ENCODE data around the gene THOC6. TPM values are rescaled to one million over a fixed set of nuclear protein-coding genes. Genes with fewer than 3 reads are reported as not detected.

Gene THOC6
- total and polyA plus RNA-seq, 7 experiments from 2014 or later: 25.3 to 60.6 (median 27.0) TPM

DNA sequence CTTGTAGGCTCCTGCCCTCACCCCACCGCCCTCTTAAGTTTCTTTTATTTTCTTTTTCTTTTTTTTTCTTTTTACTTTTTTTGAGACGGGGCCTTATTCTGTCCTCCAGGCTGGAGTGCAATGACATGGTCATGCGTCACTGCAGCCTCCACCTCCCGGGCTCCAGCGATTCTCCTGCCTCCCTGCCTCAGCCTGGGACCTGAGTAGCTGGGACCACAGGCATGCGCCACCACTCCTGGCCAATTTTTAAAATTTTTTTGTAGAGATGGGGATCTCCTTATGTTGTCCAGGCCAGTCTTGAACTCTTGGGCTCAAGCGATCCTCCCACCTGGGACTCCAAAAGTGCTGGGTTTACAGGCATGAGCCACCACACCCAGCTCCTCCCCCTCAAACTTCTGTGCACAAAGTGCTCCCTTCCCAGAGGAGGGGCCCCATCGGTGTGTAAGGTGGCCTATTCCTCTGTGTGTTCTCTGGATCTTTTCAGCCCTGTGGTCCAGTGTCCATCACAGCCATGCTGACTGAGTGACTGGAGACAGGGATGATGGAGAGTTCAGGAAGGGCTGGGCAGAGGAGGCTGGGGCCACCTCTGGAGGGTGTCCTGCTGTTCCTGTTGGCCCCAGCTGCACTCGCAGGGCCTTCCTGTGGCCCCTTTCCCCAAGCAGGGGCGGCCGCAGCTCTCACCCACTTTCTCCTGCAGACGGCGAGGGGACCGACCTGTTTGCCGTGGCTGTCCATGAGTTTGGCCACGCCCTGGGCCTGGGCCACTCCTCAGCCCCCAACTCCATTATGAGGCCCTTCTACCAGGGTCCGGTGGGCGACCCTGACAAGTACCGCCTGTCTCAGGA is 32.7 kb downstream of the THOC6 start:
- intact Hi-C loops (cut with micrococcal nuclease): no loop called here
- DNase-seq: no peak
- Histone ChIP-seq H3K27me3 (ENCODE audit: control insufficient read depth in 2 of 2, insufficient read depth in 2 of 2, low read length in 2 of 2) (no peaks in the 10 kb centered on the region), H3K27ac (ENCODE audit: low read depth, low read length) (no peak overlapping the region), H3K9me3 (ENCODE audit: control insufficient read depth in 2 of 3, low read length in 3 of 3) (no peaks in the 10 kb centered on the region), H3K4me1 (ENCODE audit: control insufficient read depth in 2 of 2, insufficient read depth in 2 of 2, low read length in 2 of 2) (peaks cover 25 to 46% of the 10 kb centered on the region in 2 donors), H3K36me3 (ENCODE audit: control insufficient read depth in 2 of 3, insufficient read depth in 3 of 3, low read length in 3 of 3) (peaks cover 0 to 10% (median 0%) of the 10 kb centered on the region in 3 experiments), H3K4me3 (ENCODE audit: low read length) (no peak overlapping the region)
- peak overlapping the region in 5 of 10 donors; percentile 54 to 94 (median 88) for H3K4me3 Mint-ChIP-seq
- H3K9me3 Mint-ChIP-seq: no peaks in the 10 kb centered on the region
- ChIA-PET POLR2A (interaction anchor here (0.5 to 1.7 kb wide), 3 partner anchors 9 to 112 kb away, joined by 3 to 7 read pairs (median 5); no protein-coding TSS in a partner anchor), CTCF (interaction anchor here (0.7 to 13.9 kb wide), 3 partner anchors 28 to 606 kb away, joined by 3 to 244 read pairs (median 4); partner anchors contain the start of gene ZNF213)
- ATAC-seq: no peak
- H3K27ac Mint-ChIP-seq: peak overlapping the region in 2 of 9 donors; percentile 24 to 93
- peaks cover 0 to 47% (median 3%) of the 10 kb centered on the region in 5 donors for H3K36me3 Mint-ChIP-seq
- no peaks in the 10 kb centered on the region for H3K27me3 Mint-ChIP-seq
- peaks cover 23 to 60% (median 43%) of the 10 kb centered on the region in 7 donors for H3K4me1 Mint-ChIP-seq

DNA sequence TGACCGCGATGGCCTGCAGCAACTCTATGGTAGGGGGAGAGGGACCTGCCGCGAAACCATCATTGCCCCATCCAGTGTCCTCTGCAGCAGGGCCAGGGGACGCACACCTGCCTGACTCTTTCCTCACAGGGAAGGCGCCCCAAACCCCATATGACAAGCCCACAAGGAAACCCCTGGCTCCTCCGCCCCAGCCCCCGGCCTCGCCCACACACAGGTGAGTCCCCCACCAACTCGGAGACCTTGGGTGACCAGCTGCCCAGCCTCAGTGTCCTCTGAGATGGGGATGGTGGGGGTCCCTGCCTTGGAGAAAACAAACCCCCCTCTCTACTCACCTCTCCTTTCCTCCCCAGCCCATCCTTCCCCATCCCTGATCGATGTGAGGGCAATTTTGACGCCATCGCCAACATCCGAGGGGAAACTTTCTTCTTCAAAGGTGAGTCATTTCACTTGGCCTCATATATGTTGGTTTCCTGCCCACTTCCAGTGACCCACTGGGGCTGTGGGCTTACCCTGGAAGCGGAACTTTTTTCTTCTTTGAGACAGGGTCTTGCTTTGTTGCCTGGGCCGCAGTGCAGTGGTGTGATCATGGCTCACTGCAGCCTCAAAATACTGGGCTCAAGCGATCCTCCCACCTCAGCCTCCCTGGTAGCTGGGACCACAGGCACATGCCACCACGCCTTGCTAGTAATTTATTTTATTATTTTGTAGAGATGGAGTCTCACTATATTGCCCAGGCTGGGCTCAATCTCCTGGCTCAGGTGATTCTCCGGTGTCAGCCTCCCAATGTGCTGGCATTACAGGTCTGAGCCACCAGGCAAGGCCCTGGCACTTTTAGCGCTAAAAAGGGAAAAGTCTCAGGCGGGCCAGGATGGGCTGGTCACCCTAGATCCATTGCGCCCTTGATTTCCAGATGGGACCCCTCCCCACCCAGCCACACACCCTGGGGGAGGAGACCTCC is 33.6 kb downstream of the THOC6 start:
- no peak for DNase-seq
- ChIA-PET POLR2A (interaction anchor here (1.0 to 10.4 kb wide), 14 partner anchors 10 to 111 kb away, joined by 3 to 182 read pairs (median 6); partner anchors contain the start of gene ZNF213), CTCF (interaction anchor here (0.8 to 13.9 kb wide), 9 partner anchors 10 to 101 kb away, joined by 3 to 244 read pairs (median 9); partner anchors contain the start of gene ZNF213)
- H3K36me3 ChIP-seq (ENCODE audit: control insufficient read depth in 2 of 3, insufficient read depth in 3 of 3, low read length in 3 of 3): peaks cover 0 to 10% (median 0%) of the 10 kb centered on the region in 3 experiments
- H3K4me1 Mint-ChIP-seq: peaks cover 30 to 58% (median 42%) of the 10 kb centered on the region in 7 donors
- H3K9me3 Mint-ChIP-seq: no peaks in the 10 kb centered on the region
- no peaks in the 10 kb centered on the region for H3K27me3 ChIP-seq (ENCODE audit: control insufficient read depth in 2 of 2, insufficient read depth in 2 of 2, low read length in 2 of 2)
- no peaks in the 10 kb centered on the region for H3K27me3 Mint-ChIP-seq
- peaks cover 0 to 45% (median 3%) of the 10 kb centered on the region in 5 donors for H3K36me3 Mint-ChIP-seq
- peak overlapping the region in 8 of 10 donors; percentile 21 to 94 (median 68) for H3K4me3 Mint-ChIP-seq
- no peak overlapping the region for H3K27ac ChIP-seq (ENCODE audit: low read depth, low read length)
- H3K27ac Mint-ChIP-seq: peak overlapping the region in 4 of 9 donors; percentile 24 to 93 (median 40)
- H3K9me3 ChIP-seq (ENCODE audit: control insufficient read depth in 2 of 3, low read length in 3 of 3): no peaks in the 10 kb centered on the region
- no peak overlapping the region for H3K4me3 ChIP-seq (ENCODE audit: low read length)
- intact Hi-C loops (cut with micrococcal nuclease): loop anchor here (1.0 to 2.0 kb wide), 5 partner anchors 17 to 101 kb away; no protein-coding TSS in a partner anchor
- no peak for ATAC-seq
- peaks cover 25 to 46% of the 10 kb centered on the region in 2 donors for H3K4me1 ChIP-seq (ENCODE audit: control insufficient read depth in 2 of 2, insufficient read depth in 2 of 2, low read length in 2 of 2)

DNA sequence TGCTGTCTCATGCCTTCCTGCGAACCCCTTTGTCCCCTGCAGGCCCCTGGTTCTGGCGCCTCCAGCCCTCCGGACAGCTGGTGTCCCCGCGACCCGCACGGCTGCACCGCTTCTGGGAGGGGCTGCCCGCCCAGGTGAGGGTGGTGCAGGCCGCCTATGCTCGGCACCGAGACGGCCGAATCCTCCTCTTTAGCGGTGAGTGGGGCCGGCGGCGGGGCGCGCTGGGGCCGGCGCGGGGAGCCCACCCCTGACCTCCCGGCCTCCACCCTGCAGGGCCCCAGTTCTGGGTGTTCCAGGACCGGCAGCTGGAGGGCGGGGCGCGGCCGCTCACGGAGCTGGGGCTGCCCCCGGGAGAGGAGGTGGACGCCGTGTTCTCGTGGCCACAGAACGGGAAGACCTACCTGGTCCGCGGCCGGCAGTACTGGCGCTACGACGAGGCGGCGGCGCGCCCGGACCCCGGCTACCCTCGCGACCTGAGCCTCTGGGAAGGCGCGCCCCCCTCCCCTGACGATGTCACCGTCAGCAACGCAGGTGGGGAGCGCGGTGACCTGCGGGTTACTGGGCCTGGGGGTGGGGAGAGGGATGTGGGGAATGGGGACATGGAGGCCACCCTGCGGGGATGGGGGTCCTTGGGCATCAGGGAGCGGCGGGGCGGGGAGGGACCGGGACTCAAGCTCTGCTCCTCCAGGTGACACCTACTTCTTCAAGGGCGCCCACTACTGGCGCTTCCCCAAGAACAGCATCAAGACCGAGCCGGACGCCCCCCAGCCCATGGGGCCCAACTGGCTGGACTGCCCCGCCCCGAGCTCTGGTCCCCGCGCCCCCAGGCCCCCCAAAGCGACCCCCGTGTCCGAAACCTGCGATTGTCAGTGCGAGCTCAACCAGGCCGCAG is 34.5 kb downstream of the THOC6 start:
- Histone ChIP-seq H3K27me3 (ENCODE audit: control insufficient read depth in 2 of 2, insufficient read depth in 2 of 2, low read length in 2 of 2) (no peaks in the 10 kb centered on the region), H3K4me3 (ENCODE audit: low read length) (peak overlapping the region; percentile 77), H3K9me3 (ENCODE audit: control insufficient read depth in 2 of 3, low read length in 3 of 3) (no peaks in the 10 kb centered on the region), H3K36me3 (ENCODE audit: control insufficient read depth in 2 of 3, insufficient read depth in 3 of 3, low read length in 3 of 3) (peaks cover 0 to 10% (median 0%) of the 10 kb centered on the region in 3 experiments), H3K27ac (ENCODE audit: low read depth, low read length) (peak overlapping the region; percentile 89), H3K4me1 (ENCODE audit: control insufficient read depth in 2 of 2, insufficient read depth in 2 of 2, low read length in 2 of 2) (peaks cover 25 to 46% of the 10 kb centered on the region in 2 donors)
- CTCF ChIA-PET: interaction anchor here (0.8 to 13.9 kb wide), 21 partner anchors 9 to 113 kb away, joined by 3 to 244 read pairs (median 4); partner anchors contain the start of gene ZNF213
- no peaks in the 10 kb centered on the region for H3K27me3 Mint-ChIP-seq
- POLR2A ChIA-PET: interaction anchor here (0.6 to 10.4 kb wide), 20 partner anchors 10 to 253 kb away, joined by 3 to 182 read pairs (median 4); partner anchors contain the start of gene ZNF213
- ATAC-seq (peak; percentile 65), DNase-seq (peak in 4 of 9 donors; percentile 42 to 61 (median 52))
- peaks cover 0 to 2% (median 0%) of the 10 kb centered on the region in 11 donors for H3K9me3 Mint-ChIP-seq
- peaks cover 34 to 62% (median 48%) of the 10 kb centered on the region in 7 donors for H3K4me1 Mint-ChIP-seq
- H3K27ac Mint-ChIP-seq: peak overlapping the region in 8 of 9 donors; percentile 38 to 93 (median 84)
- intact Hi-C loops (cut with micrococcal nuclease): loop anchor here (1.0 to 2.0 kb wide), 12 partner anchors 16 to 108 kb away; no protein-coding TSS in a partner anchor
- H3K36me3 Mint-ChIP-seq: peaks cover 0 to 48% (median 3%) of the 10 kb centered on the region in 5 donors
- H3K4me3 Mint-ChIP-seq: peak overlapping the region; percentile 79 to 95 (median 88)

DNA sequence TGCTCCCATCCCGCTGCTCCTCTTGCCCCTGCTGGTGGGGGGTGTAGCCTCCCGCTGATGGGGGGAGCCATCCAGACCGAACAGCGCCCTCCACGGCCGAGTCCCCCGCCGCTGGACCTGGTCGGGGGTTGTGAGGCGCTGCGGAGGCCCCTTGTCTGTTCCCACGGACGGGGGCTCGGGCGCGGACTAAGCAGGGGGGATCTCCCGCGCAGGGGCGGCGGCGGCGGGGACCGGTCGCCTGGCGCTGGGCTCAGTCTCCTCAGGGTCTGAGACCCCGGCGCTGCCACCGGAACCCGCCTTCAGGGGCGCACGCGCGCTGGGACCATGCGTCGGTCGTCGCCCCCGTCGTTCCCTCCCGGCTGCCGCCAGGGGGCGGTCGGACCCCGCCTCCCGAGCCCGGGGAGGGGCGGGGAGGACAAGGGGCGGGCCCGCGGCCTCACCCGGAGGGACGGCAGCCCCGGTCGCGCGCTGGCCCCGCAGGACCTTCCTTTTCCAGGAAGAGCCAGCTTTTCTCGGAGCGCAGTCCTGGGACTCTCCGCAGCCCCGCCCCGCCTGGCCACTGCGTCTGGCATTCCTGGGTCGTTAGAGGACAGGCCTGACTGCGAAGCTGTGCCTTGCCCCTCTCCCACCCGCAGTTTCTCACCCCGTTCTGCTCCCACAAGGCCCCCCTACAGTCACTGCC is 35.3 kb downstream of the THOC6 start:
- intact Hi-C loops (cut with micrococcal nuclease): loop anchor here (1.0 to 2.0 kb wide), 10 partner anchors 16 to 107 kb away; no protein-coding TSS in a partner anchor
- peak overlapping the region; percentile 89 for H3K27ac ChIP-seq (ENCODE audit: low read depth, low read length)
- Mint-ChIP-seq H3K27me3 (no peaks in the 10 kb centered on the region), H3K4me3 (peak overlapping the region; percentile 79 to 95 (median 88)), H3K9me3 (peaks cover 0 to 6% (median 0%) of the 10 kb centered on the region in 11 donors), H3K27ac (peak overlapping the region in 8 of 9 donors; percentile 72 to 91 (median 85)), H3K36me3 (peaks cover 0 to 47% (median 0%) of the 10 kb centered on the region in 5 donors), H3K4me1 (peaks cover 39 to 63% (median 47%) of the 10 kb centered on the region in 7 donors)
- ChIA-PET POLR2A (interaction anchor here (0.5 to 10.4 kb wide), 28 partner anchors 10 to 300 kb away, joined by 3 to 182 read pairs (median 4); partner anchors contain the start of genes HCFC1R1, THOC6 and ZNF213), CTCF (interaction anchor here (0.8 to 13.9 kb wide), 32 partner anchors 10 to 113 kb away, joined by 3 to 244 read pairs (median 4); partner anchors contain the start of gene ZNF213)
- H3K36me3 ChIP-seq (ENCODE audit: control insufficient read depth in 2 of 3, insufficient read depth in 3 of 3, low read length in 3 of 3): peaks cover 0 to 5% (median 0%) of the 10 kb centered on the region in 3 experiments
- H3K9me3 ChIP-seq (ENCODE audit: control insufficient read depth in 2 of 3, low read length in 3 of 3): no peaks in the 10 kb centered on the region
- ATAC-seq (peak; percentile 95), DNase-seq (peak; percentile 76 to 97 (median 89))
- no peaks in the 10 kb centered on the region for H3K27me3 ChIP-seq (ENCODE audit: control insufficient read depth in 2 of 2, insufficient read depth in 2 of 2, low read length in 2 of 2)
- peak overlapping the region; percentile 77 for H3K4me3 ChIP-seq (ENCODE audit: low read length)
- H3K4me1 ChIP-seq (ENCODE audit: control insufficient read depth in 2 of 2, insufficient read depth in 2 of 2, low read length in 2 of 2): peaks cover 25 to 46% of the 10 kb centered on the region in 2 donors

Data from naive thymus-derived CD4-positive, alpha-beta T cell (primary cell).